B cell (primary cell): Measurements from ENCODE around the gene CCR5AS.

Experiments
- EZH2 ChIP-seq: IDR thresholded peaks from 2 replicates; pipeline ENCODE4 v1.6.1; 2012; ENCODE audit warnings: borderline replicate concordance, low read depth, mild to moderate bottlenecking, moderate library complexity, low read length; ENCODE audit not compliant: insufficient read depth, poor library complexity, severe bottlenecking
- TF ChIP-seq, protein P1 (sequence below): fragments of 200-600 bp; IDR thresholded peaks from one replicate; pipeline ENCODE4 v1.8.0; 2022; ENCODE audit warnings: antibody characterized with exemption, mild to moderate bottlenecking

DNA sequence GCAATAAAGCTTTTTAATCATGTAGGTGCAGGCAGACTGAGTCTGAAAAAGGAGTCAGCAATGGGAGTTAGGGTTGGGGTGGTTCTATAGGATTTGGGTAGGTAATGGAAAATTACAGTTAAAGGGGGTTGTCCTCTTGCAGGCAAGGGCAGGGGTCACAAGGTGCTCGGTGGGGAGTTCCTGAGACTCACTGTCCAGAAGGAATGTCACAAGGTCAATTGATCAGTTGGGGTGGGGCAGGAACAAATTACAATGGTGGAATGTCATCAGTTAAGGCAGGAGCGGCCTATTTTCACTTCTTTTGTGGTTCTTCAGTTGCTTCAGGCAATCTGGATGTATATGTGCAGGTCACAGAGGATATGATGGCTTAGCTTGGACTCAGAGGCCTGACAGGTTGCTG lies 13.9 kb downstream of the CCR5AS start:
- TF ChIP-seq, protein P1, sequence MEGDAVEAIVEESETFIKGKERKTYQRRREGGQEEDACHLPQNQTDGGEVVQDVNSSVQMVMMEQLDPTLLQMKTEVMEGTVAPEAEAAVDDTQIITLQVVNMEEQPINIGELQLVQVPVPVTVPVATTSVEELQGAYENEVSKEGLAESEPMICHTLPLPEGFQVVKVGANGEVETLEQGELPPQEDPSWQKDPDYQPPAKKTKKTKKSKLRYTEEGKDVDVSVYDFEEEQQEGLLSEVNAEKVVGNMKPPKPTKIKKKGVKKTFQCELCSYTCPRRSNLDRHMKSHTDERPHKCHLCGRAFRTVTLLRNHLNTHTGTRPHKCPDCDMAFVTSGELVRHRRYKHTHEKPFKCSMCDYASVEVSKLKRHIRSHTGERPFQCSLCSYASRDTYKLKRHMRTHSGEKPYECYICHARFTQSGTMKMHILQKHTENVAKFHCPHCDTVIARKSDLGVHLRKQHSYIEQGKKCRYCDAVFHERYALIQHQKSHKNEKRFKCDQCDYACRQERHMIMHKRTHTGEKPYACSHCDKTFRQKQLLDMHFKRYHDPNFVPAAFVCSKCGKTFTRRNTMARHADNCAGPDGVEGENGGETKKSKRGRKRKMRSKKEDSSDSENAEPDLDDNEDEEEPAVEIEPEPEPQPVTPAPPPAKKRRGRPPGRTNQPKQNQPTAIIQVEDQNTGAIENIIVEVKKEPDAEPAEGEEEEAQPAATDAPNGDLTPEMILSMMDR: no peak
- no peak for TF ChIP-seq EZH2
